GM21786 (cell line): ENCODE measurements around the gene PRSS3.
A peak's percentile ranks its signal among the peaks of the same experiment; 100 is the strongest.
"Not testable (repeated sequence)": the region's sequence is repeated elsewhere in the genome, so short reads cannot be mapped to it uniquely, and the experiment has no call there.

ENCODE experiments used
- ATAC-seq: cut with Tn5 transposase; IDR thresholded peaks from one replicate; pipeline ENCODE4 v1.9.1; 2021; ENCODE audit not compliant: unreplicated experiment

Gene PRSS3

DNA sequence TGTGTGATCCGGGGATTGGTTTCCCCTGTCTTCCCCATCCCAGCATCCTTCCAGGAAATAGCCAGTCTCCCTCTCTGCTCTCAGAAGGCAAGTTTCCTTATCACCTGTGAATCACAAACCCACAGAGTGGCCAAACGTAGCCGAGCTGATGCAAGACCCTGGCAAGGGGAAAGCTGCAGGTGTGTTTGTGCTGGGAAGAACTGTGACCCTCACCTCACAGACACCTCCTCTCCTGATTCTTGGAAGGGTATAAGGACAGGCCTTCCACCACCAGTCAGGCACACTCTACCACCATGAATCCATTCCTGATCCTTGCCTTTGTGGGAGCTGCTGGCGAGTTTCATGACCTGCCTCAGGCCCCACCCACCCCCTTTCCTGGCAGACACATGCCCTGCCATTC is at the start of gene PRSS3:
TSS of gene PRSS3 (plus strand) at position 281 of the 400 bp plus-strand sequence. CDS start at position 294, 13 bp downstream.
- no peak for ATAC-seq

DNA sequence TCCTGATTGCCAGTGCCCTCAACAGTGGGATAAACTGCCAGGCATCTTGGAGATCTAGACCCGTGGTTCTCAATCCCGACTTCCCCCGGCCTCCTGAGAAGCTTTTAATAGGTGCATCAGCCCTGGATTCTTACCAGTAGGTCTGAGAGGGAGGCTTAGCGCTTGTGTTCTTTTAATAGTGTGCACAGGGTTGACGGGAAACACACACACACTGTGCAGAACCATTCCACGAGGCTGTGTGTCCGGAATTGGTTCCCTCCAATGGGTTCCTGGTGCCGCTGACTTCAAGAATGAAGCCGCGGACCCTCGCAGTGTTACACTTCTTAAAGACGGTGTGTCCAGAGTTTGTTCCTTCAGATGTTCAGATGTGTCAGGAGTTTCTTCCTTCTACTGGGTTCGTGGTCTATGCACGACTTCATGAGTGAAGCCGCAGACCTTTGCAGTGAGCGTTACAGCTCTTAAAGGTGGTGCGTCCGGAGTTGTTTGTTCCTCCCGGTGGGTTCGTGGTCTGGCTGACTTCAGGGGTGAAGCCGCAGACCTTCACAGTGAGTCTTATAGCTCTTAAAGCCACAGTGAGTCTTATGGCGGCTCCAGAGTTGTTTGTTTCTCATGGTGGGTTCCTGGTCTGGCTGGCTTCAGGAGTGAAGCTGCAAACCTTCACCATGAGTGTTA is 46.6 kb upstream of the PRSS3 start:
- ATAC-seq: no peak

DNA sequence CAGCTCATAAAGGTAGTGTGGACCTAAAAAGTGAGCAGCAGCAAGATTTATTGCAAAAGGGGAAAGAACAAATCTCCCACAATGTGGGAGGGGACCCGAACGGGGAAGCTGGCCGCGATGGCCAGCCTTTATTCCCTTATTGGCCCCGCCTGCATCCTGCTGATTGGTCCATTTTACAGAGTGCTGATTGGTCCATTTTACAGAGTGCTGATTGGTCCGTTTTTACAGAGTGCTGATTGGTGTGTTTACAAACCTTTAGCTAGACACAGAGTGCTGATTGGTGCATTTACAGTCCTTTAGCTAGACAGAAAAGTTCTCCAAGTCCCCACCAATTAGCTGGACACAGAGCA is 46.1 kb upstream of the PRSS3 start:
- ATAC-seq: not testable (repeated sequence)

DNA sequence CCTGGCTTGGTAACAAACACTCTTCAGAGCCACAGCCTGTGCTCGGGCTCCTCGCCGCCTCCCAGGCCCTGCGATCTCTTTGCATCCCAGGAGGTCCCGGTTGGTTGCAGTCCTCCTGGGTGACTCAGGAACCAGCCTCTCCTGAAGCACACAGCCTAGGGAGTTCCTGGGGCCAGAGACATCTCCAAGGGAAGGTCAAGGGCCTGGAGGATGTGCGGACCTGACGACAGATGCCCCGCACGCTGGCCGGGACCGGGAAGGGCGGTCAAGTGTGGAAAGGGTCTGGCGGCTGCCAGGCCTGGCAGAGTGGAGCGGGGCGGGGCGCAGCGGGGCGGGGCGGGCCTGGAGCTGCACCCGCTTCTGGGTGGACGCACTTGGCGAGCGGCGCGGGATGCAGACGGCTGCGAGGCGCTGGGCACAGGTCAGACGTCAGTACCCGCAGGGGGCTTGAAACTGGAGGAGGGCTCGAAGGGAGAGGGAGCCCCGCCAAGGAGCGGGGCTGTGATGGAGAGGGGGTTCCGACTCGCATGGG is 45.0 kb upstream of the PRSS3 start:
- no peak for ATAC-seq

DNA sequence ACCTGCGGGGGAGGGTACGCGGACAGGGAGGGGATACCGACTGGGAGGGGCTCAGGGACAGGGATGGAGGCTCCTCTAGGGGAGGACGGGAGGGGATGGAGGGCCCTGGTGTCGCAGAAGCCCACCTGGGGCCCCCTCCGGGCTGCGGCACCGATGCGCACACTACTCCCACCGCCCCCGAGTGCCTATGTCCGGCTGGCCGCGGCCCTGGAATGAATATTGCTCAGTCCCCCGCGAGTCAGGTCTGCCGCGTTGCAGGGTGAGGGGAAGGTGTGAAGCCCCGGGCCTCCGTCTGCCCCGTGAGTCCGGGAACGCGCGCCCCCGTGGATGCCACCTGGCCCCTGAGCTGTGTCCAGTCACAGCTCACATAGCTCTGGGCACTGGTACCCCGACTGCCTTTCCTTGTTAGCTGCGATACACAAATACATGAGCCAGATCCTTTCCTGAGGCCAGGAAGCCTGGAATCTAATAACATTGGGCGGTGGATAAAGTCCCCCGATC is 44.5 kb upstream of the PRSS3 start:
- no peak for ATAC-seq

DNA sequence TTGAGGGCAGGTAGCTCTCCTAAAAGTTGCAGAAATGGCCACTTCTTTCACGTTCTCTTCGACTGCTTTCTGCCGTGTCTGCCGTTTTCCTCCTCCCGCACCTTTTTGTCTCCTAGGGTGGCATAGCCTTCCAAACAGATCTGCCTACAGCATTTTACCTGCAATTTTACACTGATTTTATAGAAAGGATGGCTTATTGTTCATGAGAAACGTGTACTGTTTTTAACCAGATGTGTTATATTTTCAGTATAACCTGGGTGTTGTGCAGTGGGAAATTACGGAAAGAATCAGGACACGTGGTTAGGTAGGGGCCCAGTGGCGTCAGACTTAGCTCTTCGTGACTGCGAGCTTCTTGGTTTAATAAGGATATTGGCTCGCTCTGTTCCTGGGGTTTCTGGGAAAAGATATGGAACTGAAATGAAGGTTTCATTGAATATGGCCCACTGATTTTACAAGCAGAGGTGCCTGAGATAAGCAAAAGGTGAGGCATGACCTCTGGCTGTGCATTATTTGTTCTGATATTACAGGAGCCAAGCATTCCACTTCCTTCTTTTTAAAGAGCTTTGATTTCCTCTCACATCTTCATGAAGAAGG is 43.7 kb upstream of the PRSS3 start:
- no peak for ATAC-seq

DNA sequence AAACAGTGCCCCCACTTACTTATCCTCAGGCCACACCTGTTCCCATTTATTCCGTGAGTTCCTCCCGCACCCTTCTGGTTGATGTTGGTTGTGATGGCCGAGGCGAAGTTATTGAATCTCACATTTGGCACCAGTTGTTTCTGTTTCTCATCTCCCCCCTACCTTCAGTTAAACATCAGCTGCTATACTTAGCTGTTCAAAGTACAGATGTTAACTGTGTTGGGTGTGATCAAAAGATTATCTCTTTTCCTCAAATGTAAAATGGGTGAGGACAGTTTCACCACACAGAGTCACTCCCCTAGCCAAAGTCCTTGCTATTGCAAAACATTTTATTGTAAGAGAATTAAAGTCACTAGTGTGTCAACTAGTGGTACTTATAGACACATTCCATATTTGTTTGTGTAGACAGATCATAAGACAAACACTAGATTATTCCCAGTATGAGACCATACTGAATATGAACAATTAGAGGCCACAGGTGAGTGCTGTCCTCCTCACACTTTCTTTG is 43.2 kb upstream of the PRSS3 start:
- ATAC-seq: no peak

DNA sequence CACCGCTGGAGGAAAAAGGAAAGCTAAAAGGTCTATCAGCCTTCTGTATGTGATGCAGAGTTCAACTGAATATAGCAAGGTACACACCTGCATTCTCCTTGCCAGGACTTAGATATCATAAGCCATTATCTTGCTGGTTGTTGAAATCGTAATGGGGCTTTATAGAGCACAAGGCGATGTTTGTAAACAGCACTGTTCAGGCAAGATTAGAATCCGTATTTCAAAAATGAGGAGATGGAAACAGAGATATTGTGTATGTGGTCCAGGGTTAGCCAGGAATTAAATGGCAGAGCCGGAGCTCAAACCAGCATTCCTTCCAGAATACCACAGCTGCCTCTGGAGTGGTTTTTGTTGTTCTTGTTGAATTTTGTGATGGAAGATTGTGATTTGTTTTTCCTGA is 42.6 kb upstream of the PRSS3 start:
- ATAC-seq: not testable (repeated sequence)

DNA sequence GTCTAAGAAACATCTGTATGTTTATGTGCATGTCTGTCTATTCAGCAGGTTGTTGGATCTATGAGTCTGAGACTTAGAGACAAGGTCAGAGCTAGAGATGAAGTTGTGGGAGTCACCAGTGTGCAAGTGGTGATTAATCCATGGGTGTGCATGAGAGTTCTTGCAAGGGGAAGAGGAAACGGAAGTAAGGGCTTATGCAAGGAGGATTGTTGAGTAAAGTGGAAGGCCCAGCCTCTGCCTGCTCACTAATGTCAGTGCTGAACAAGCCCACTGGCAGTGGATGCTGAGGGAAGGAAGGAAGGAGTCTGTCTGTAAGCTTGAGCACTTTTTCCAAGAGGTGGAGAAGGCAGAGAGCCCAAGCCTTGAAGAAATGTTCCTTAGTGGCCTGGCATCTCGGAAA is 35.7 kb upstream of the PRSS3 start:
- ATAC-seq: not testable (repeated sequence)

DNA sequence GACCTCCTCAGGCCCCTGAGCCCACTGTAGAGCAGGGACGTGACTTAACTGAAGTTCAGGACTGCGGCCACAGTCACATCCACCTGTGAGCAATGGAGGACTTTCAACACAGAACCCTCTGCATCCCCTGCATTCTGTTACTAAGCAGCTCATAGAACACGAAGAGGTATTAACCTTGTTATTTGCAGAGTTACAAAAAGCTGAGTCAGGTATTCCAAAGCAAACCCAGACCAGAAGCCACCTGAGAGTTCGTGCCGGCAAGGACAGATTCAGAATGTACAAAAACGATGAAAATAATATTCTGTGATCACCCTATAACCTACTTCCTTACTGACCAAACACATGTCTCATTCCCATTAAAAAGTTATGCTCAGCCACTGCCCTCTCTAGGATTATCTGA is 33.0 kb upstream of the PRSS3 start:
- no peak for ATAC-seq

DNA sequence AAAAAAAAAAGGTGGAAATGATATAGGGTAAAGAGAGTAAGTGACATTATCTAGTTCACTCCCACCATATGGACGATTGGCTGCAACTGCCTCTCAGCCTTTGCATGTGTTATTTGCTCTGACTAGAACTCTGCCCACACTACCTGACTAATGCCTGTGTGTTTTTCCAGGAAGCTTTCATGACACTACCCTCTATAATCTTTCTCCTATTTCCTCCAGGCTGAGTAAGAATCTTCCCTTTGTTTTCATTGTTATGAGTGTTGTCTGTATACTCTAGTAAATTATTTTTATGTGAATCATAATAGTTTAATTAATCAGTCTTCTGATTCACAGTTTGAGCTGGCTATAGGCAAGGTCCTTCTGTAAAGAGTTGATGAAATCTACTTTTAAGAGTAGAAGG is 31.7 kb upstream of the PRSS3 start:
- ATAC-seq: not testable (repeated sequence)

DNA sequence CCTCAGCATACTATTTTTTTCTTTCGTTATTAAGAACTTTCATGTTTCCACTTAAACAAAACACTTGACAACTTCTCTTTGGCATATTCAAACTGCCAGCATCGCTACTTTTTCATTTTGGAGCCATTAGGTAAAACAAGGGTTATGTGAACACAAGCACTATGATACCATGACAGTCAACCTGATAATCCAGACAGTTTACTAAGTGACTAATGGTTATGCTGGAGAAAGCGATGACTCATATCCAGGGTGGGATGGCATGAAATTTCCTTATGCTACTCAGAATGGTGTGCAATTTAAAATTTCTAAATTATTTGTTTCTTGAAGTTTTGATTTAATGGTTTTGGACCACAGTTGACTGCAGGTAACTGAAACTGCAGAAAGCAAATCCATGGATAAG is 29.9 kb upstream of the PRSS3 start:
- no peak for ATAC-seq

DNA sequence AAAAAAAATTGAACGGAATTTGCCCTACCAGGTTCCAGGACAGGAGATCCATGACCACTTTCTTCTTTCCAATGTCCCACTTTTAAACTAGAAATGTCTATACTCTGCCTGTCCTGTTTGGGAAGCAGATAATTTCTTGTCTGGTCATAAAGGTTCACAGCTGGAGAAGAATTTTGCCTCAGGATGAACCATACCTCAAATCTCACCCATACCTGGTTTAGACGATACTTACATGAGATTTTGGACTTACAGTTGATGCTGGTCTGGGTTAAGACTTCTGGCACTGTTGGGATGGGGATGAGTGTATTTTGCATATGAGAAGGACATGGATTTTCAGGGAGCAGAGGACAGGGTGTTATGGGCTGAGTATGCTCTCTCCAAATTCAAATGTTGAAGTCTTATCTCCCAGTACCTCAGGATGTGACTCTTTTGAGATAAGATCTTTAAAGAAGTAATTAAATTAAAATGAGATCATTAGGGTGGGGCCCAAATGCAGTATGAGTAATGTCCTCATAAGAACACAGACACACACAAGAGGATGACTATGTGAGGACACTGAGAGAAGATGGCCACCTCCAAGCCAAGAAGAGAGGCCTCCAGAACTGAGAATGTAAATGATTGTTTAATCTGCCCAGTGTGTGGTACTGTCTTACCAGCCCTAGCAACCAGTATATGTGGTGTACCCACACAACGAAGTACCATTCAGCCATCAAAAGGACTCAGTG is 25.0 kb upstream of the PRSS3 start:
- ATAC-seq: not testable (repeated sequence)

DNA sequence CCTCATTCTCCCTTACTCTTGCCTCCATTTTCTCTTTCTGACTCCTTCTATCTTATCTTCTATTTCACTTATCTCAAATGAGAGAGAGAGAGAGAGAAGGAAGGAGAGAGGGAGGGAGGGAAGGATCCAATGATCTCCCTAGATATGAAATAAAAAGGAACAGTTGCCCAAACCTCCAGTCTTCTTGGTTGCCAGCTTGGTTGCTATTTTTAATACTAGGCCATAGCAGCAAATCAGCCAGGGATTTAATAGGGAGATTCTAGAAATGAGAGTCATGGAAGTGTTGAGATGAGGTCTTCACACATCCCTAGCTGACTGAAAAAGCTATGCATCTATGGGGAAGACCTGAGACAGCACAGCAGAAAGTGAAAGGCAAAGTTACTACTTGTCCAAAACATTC is 22.2 kb upstream of the PRSS3 start:
- not testable (repeated sequence) for ATAC-seq

DNA sequence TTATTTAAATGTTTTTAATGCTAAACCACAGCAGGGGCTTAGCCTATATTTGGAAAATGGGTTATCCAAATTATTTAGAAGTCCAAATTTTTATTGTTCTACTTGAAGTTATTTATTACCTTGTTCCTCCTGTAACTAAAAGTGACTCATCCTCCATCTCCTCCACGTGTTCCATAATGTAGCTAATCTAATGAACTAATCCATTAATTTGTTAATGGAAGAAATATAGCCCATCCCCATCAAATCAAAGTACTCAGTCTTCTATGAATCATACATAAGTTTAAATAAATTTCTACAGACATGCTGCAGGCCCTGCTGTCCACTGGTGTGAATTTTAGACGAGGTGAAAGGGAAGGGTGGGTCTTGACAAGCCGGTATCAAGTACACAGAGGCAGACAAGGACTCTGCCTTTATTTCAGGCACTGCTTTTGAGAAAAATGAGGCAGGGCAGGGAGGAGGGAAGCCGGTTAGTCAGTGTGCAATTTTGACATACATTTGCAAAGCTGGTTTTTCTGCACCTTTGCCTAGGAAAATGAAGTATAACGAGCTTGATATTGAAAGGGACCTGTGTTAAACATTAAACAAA is 21.2 kb upstream of the PRSS3 start:
- ATAC-seq: not testable (repeated sequence)

DNA sequence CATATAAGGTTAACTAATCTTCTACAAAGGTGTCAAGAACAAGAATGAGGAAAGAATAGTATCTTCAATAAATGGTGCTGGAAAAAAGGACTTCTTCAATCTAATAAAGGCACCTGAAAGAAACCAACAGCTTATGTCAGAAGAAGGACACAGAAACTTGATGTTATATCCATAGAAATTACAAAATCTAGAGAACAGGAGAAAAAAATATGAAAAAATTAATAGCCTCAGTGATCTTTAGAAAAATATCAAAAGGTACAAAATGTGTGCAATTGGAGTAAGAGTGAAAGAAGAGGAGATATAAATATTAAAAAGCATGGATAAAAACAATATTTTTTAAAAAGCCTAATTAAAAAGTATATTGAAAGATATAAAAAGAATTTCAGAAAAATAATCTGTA is 18.8 kb upstream of the PRSS3 start:
- no peak for ATAC-seq

DNA sequence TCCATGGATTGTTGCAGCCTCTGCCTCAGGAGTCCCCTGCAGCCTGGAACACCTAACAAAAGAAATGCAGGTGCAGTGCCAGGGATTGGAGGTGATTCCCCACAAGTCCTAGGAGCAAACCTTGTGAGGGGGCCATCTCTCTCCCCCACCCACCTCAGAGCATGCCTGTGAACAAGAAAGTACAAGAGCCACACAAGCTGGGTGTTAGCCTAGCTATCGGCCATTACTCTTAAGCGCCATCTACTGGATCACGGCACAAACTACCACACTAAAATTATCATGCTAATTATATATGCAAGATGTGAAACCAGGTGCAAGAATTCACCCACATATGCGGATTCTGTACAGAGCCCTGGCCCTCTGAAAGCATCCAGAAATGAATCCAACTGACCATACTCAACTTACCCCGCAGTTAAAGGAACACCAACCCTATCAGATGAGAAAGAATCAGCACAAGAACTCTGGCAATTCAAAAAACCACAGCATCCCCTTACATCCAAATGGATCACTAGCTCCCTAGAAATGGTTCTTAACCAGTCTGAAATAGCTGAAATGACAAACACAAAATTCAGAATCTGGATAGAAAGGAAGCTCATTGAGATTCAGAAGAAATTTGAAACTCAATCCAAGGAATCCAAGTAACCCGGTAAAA is 16.5 kb upstream of the PRSS3 start:
- peak; percentile 70 for ATAC-seq

DNA sequence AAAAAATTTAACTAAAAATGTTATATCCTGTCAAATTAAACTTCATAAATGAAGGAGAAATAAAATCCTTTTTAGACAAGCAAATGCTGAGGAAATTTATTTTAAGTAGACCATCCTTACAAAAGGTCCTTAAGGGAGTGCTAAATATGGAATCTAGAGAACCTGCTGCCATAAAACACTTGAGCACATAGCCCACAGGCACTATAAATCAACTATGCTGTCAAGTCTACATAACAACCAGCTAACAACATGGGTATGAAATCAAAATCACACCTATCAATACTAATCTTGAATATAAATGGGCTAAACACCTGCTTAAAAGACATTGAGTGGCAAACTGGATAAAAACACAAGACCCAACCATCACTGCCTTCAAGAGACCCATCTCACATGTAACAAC is 15.1 kb upstream of the PRSS3 start:
- no peak for ATAC-seq

DNA sequence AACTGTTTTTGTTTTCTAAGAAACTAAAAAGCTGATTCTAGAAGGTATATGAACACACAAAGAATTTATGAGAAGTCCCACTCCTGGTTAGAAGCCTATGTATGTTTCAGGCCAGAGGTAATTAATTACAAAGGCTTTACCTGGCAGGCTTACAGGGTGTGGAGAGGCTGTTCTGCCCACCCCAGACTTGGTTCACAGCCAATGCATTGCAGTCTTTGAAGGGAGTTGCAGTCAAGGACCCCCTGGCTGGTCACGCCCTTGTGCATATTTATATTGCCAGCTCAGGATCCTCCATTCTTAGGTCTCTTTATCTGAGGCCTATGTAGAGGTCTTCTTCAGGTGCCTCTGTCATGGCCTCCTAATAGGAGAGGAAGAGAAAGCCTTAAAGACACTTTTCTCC is 13.6 kb upstream of the PRSS3 start:
- ATAC-seq: no peak

DNA sequence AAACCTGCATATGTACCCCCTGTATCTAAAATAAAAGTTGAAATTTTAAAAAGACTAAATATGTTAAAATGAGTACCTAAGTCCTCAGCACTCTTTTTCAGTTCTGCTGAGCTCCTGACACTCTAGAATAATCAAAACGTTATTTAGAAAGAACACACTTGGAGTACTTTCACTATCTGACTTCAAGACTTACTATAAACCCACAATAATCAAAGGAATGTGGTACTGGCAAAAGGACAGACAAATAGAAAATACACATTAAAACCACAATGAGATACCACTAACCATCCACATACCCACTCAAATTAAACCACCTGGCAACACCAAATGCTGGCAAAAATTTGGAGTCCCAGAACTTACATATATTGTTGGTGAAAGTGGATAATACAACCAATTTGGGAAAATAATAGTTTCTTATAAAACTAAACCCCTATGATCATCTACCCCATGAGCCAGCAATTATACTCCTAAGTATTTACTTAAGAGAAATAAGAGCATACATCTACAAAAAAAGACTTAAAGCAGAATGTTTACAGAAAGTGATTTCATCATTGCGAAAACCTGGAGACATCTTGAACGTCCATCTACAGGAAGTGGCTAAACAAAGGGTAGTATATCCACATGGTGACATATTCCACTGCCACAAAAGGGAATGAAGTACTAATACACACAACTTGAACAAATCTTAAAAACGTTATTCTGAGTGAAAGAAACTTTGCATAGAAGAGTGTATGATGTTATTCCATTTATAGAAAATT is 12.8 kb upstream of the PRSS3 start:
- ATAC-seq: no peak
